A549 (cell line): Measurements from ENCODE around the gene ACTN1.

Experiments
- CEBPB ChIP-seq, 2 experiments: fragments of >200 bp in 1 of 2; sonication (Bioruptor Twin) in 1 of 2; formaldehyde crosslinking in 1 of 2; IDR thresholded peaks; 2 replicates each; pipeline ENCODE4 v1.6.1; 2012 to 2016
- CHD2 ChIP-seq: fragments of 150-350 bp; IDR thresholded peaks from 2 replicates; pipeline ENCODE4 v1.6.1; 2014; ENCODE audit warnings: low read length; ENCODE audit not compliant: partially characterized antibody
- CTCF ChIP-seq: fragments of >200 bp; sonication (Bioruptor Twin); formaldehyde crosslinking; IDR thresholded peaks from 3 replicates; pipeline ENCODE4 v1.5.1; 2016
- EP300 ChIP-seq, 2 experiments: fragments of >200 bp; sonication (Bioruptor Twin); formaldehyde crosslinking; IDR thresholded peaks; 2 replicates in 1 of 2; 3 replicates in 1 of 2; pipeline ENCODE4 v1.6.1; 2016 to 2017
- HDAC2 ChIP-seq: fragments of 200-600 bp; sonication (generic); IDR thresholded peaks from 2 replicates; pipeline ENCODE4 v1.6.1; 2016
- JUN ChIP-seq, 2 experiments: fragments of >200 bp; sonication (Bioruptor Twin); formaldehyde crosslinking; IDR thresholded peaks; 2 replicates in 1 of 2; 3 replicates in 1 of 2; pipeline ENCODE4 v1.6.1; 2016 to 2017
- MAX ChIP-seq: IDR thresholded peaks from 2 replicates; pipeline ENCODE4 v1.6.1; 2012
- NR3C1 ChIP-seq: fragments of >200 bp; sonication (Bioruptor Twin); formaldehyde crosslinking; IDR thresholded peaks from 3 replicates; pipeline ENCODE4 v1.6.1; 2017
- PBX3 ChIP-seq: IDR thresholded peaks from 2 replicates; pipeline ENCODE4 v1.6.1; 2012
- POLR2A ChIP-seq: IDR thresholded peaks from 2 replicates; pipeline ENCODE4 v1.6.1; 2012; ENCODE audit warnings: mild to moderate bottlenecking, low read length
- POLR2AphosphoS2 ChIP-seq: conservative IDR thresholded peaks from 2 replicates; pipeline ENCODE4 v1.6.1; 2012; ENCODE audit warnings: low read length, improper control_type of control experiment, inconsistent platforms
- RARB ChIP-seq: fragments of 250-450 bp; sonication (Bioruptor Pico); IDR thresholded peaks from 2 replicates; pipeline ENCODE4 v1.8.0; 2021; ENCODE audit warnings: mild to moderate bottlenecking, moderate library complexity
- RFX5 ChIP-seq: fragments of 450-650 bp; IDR thresholded peaks from 2 replicates; pipeline ENCODE4 v1.7.1; 2014; ENCODE audit warnings: antibody characterized with exemption, mild to moderate bottlenecking, moderate library complexity
- SREBF2 ChIP-seq: fragments of 450-650 bp; IDR thresholded peaks from 2 replicates; pipeline ENCODE4 v1.6.1; 2014; ENCODE audit warnings: mild to moderate bottlenecking, moderate library complexity

- no peak for TF ChIP-seq JUN (IDR thresholded peaks at IDR 0.05)
- no peak for TF ChIP-seq HDAC2
- no peak for TF ChIP-seq MAX
- TF ChIP-seq POLR2A = no peak
- no peak for TF ChIP-seq EP300 (IDR thresholded peaks at IDR 0.05)
- no peak for TF ChIP-seq CHD2
- TF ChIP-seq CTCF = no peak
- no peak for TF ChIP-seq RARB
- TF ChIP-seq POLR2AphosphoS2 = no peak
- TF ChIP-seq PBX3 = no peak
- no peak for TF ChIP-seq NR3C1
- no peak for TF ChIP-seq CEBPB (IDR thresholded peaks at IDR 0.05)
- TF ChIP-seq RFX5 = no peak
- TF ChIP-seq SREBF2 = no peak
Observed at GRCh38 chr14:68863610-68864360, 115.3 kb downstream of the ACTN1 start.
